GM10847 (cell line): ENCODE results near the gene BAIAP2L2.

ENCODE experiments used
- POLR2A ChIP-seq: IDR thresholded peaks from 2 replicates; pipeline ENCODE4 v1.6.1; 2011; ENCODE audit not compliant: insufficient read length; ENCODE audit errors: extremely low read depth

Gene BAIAP2L2

DNA sequence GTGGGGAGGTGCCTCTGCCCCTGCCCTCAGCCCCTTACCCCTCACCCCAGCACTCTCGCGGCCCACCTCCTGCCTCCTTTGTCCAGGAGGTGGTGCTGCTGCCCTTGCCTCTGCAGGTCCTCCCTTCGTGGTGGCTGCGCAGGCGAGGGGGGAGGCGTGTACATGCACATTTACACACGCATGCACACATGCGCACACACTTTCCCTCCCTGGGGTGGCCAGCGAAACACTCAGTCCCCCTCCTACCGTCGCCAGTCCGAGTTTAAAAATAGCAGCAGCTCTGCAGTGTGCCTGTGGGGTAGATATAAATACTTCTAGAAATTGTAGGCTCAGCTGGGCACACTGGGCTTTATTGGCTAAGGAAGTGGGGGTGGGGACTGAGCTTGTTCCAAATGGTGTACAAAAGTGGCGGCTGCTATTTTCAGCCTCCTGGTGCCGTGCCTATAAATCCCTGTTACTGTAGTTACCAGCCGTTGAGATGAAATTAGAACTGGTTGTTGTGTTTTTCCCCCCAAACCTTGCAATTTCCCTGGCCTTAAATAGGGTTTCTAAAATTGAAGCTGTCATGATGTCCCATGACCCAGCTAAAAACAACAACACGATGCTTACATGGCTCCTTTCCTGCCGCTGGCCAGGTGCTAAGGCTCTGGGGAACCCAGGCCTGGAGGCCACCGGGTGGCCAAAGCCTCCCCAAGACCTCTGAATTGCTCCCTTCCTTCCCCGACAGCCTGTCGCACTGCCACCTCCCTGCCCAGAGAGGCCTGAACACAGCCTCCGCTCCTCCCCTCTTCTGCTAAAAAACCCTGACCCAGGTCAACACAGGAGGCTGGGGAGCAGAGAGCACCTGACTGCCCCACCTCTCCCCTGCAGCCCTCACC, 40.9 kb downstream of the BAIAP2L2 start:
- no peak for TF ChIP-seq POLR2A

DNA sequence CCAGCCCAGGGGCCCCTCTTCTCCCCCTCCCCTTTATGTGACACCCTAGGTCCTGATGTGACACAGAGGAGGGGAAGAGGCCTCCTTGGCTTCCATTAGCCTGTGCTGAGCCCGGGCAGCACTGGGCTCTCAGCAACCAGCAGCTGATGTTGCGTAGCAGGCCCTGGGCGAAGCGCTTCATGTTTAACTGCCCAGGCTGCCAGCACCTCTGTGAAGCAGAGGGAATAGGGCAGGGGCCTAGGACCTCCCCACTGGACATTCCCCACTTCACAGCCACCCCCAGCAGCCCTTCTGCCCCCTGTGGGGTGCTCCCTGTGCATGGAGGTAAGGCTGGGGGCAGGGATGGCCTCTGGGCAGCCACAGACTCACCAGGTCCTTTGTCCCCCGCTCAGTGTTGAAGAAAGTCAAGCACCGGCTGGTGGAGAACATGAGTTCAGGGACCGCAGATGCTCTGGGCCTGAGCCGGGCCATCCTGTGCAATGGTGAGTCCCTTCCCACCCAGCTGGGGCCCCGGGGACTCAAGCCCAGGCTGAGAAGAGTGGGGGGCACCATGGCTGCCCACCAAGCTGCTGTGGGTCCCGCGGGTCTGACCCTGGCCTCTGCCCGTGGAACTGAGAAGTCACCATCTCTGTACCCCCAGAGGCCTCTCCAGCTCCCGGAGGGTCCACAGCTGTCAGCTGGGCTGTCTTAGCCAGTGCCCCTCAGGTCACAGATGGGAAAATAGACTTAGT, 41.7 kb downstream of the BAIAP2L2 start:
- TF ChIP-seq POLR2A: no peak

DNA sequence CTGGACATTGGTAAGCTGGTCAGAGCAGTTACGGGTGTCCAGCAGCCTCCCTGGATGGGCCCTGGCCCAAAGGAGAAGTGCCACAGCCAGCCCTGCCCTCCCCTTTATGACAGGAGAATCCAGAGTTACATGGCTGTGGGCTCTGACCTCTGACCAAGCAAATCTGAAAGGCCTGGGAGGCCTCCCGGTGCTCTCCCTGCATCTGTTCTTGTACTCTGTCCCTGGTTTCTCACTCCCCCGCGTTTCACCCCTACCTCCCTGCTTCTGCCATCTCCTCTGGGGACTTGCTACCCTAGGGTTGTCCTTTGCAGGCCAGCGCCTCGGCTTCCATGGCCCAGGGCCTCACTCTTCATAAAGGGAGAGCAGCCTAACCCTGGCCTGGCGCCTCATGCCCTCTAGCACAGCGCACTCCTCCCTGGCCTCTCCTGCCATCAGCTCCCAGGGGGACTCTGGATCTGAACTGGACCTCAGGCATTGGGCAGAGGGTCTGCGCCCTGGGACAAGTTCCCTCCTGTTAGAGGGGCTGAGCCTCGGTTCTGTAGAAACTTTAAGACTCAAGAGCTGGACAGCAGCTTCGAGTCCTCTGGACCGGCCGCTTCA, 42.6 kb downstream of the BAIAP2L2 start:
- no peak for TF ChIP-seq POLR2A

DNA sequence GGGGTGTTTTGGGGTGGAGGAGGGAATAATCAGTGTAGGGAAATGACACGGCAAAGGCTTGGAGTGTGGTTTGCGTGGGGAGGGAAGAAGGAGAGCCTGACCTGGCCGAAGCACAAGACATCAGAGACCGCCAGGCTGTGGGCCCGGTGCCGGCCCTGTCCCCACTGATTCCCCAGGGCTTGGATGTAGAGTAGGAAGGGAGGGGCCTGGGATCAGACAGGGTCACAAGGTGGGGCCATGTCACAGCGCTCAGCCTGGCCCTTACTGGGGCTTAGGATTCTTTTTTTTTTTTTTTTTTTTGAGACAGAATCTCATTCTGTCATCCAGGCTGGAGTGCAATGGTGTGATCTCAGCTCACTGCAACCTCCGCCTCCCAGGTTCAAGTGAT, 43.5 kb downstream of the BAIAP2L2 start:
- no peak for TF ChIP-seq POLR2A

DNA sequence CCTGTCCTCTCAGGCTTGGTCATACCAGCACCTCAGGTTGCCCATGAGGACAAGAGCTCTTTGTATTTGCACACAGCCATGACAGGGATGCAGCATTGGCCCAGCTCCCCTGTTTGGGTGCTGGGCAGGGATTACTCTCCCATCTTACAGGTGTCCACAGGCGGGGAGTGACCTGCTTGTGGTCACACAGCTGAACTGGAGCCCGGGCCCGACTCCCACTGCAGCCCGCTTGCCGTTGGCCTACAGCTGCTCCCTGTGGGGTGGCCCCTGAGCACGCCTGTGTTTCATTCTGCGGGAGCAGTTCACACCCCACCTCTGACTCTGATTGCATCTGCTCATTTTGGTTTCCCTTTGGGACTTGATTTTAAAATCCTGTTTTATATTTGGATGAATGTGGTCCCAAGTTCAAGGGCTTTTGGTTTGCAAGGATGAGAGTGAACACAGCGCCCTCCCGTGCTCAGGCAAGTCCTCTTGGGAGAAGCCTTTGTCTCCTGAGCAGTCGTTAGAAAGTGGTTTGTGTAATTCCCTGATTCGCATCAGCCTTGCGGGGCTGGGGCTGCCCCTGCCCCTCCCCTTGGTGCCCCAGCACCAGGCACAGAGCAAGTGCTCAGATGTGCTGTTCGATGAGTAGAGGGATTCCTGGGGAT, 44.0 kb downstream of the BAIAP2L2 start:
- no peak for TF ChIP-seq POLR2A

DNA sequence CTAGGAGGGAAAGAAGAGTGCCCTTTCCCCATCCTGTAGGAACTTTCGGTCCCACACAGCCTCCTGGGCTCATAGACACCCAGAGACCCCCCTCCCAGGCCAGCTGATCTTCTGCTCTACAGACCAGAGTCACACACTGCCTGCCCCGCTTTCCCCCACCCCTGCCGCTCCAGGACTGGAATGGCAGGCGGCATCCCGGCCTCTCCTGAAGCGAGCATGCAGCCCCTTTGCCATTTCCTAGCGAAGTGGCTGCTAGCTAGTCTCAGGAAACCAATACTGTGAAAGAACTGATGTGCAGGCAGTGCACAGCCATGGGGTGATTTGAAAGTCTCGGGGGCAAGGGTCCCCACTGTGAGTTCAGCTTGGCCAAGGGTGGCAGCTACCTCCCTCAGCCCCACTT, 44.9 kb downstream of the BAIAP2L2 start:
- TF ChIP-seq POLR2A: no peak

DNA sequence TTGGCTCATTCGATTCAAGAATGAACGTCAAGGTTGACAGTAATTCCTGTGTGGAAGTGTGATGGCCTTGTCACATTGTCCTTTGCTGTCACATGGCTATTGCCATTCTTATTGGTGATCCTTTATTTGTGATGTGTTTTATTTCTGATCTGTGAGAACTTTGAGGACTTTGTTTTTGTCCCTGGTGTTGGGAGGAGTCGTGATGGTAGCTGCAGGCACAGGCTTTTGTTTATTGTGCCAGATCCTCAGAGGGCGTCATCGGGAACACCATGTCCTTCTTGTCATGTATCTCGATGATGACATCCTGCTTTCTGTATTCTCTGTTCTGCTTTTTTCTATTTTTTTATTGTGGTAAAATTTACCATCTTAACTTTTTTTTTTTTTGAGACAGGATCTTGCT, 47.7 kb downstream of the BAIAP2L2 start:
- no peak for TF ChIP-seq POLR2A

DNA sequence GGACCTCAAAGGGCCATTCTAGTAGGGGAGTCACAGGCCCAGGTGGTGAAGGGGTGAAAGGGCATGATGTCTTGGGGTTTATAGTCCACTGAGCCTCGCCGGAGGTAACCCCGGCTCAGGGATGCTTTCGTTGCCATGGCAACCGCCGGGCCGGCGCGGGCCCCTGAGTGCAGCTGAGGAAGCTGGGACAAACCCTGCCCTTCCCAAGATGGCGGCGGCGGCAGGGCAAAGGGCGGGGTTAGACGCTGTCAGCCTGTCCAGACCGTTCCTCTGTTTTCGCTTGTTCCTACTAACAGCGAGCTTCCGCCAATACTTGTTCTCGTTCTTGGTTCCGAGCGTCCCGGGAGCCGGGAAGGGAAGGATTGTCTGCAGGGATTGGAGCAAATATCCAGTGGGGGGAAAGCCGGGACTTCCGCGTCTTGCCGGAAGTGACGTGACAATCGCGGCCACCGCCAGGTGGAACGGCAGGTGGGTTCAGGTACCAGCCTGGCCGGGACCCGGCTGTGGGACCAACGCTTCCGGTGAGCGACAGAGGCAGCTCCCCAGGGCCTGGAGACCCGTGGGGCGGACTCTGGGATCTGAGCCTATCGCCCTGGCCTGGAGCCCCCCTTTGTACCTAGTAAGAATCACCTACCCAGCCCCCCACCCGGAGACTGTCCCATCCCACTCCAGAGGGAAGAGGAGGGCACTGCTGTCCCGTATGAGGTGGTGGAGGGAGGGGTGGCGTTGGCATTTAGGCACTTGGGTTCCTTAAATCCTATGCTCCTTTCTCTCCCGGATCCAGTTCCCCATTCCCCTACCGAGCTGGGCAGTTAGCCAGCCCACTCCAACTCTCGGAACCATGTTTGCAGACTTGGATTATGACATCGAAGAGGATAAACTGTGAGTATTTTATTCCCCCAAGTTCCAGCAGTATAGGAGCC, 53.3 kb downstream of the BAIAP2L2 start, which contains the start of gene PICK1:
Gene PICK1, plus strand, starts transcription at position 436 of the 923 bp plus-strand sequence. Its CDS starts 406 bp downstream, at position 842.
- peak; percentile 38 for TF ChIP-seq POLR2A

DNA sequence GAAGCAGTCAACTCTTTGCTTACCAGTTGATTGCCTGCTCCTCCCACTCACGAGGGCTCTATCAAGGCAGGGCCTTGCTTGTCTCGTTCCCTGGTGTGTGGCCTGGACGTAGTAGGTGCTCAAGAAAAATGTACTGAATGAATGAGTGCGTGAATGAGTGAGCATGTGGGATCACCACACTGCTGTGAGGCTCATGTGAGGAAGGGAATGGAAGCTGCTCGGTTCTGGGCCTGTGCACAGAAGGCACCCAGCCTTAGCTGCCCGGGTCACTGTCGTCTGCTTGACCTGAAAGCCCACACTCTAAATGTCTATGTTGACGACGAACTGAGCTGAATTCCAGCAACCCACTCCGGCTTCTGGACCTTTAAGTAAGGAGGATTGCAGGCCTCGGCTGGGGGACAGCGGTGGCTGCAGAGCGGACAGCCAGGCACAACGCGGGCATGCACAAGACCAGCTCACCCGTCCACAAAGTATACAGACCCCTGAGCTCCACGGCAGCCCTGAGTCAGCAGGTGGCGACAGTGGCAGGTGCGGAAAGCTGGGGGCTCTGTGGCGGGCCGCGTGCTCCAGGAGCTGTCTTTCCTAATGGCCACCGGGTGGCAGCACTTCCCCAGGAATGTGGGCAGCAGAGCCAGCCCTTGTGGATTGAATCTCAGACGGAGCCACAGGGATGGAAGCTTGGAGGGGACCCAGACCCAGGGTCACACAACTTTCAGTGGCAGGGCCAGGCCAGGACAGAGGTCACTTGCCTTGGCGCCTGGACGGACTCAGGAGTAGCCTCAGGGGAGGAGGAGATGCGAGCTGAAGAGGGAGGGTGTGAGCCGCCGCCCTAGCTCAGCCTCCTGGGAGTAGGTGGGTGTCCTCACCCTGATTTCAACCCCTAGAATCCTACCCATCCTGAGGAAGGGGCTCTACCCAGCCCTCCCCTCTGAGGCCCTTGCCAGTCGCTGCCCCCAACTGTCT, 58.3 kb downstream of the BAIAP2L2 start:
- TF ChIP-seq POLR2A: no peak

DNA sequence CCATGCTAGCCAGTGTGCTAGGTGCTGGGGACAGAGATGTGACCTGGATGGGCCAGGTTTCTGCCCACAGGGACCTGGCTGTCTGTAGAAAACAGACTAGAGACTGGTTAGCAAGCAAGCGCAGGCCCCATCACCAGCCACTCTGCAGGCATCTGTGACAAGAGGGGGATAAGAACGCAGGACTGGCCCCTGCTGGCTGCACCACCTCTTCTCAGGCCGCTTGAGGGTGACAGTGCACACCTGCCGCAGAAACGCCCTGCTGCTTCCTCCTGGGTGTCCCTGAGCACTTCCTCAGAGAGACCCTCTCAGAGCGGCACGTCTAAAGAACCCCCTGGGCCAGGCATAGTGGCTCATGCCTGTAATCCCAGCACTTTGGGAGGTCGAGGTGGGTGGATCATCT, 59.2 kb downstream of the BAIAP2L2 start:
- no peak for TF ChIP-seq POLR2A

DNA sequence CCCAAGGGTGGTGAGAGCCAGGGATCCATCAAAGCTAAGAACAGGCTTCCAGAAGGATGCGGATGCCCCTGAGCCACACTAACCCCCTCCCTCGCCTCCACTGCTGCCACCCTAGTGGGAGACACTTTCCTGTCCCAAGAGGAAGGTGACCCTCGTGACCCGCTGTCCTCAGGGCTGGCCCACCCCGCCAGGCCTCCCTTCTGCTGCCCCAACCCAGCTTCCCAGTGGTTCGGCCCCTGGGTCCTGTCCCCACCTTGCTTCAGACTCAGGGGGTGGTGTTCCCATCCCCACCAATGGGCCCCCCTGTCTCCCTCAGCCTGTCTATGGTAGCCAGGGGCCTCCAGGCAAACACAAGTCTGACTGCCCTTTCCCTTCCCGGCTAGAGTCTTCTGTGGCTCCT, 59.8 kb downstream of the BAIAP2L2 start:
- no peak for TF ChIP-seq POLR2A

DNA sequence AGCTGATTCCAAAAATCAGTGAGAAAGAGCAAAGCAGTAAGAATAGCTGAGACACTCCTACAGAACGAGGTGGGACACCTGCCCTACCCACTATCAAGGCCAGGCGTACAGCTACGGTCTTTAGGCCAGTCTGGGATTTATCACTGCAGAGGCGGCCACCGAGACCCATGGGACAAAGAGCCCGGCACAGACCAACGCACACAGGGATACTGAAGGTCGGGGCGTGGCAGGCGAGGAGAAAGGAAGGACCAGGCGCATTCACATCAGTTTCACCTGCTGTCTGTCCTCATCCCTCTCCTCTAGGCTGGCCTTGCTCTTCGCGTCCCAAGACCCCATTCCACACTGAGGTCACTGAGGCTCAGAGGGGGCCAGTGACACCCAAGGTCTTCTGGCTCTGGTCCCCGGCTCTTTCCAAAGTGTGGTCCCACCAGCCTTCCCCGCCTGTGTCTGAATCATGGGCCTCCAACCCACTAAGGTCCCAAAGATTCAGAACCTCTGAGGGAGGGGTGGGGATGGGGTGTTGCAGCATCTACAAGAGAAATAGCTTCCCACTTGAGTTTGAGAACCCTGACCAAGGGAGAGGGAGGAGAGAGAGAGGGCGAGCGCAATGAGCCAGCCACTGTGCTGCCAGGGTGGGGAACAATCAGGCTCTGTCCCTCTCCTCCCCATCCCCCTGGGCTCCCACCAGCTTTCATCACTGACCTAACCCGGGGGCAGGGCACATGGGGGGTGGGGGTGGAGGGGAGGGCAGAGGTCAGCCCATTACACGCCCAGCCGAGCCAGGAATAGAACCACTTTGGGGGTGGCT, 60.5 kb downstream of the BAIAP2L2 start:
- no peak for TF ChIP-seq POLR2A
